ENCODE measurements around the gene STARD9.
"Not testable (repeated sequence)": the region's sequence is repeated elsewhere in the genome, so short reads cannot be mapped to it uniquely, and the experiment has no call there.

The STARD9 gene

DNA sequence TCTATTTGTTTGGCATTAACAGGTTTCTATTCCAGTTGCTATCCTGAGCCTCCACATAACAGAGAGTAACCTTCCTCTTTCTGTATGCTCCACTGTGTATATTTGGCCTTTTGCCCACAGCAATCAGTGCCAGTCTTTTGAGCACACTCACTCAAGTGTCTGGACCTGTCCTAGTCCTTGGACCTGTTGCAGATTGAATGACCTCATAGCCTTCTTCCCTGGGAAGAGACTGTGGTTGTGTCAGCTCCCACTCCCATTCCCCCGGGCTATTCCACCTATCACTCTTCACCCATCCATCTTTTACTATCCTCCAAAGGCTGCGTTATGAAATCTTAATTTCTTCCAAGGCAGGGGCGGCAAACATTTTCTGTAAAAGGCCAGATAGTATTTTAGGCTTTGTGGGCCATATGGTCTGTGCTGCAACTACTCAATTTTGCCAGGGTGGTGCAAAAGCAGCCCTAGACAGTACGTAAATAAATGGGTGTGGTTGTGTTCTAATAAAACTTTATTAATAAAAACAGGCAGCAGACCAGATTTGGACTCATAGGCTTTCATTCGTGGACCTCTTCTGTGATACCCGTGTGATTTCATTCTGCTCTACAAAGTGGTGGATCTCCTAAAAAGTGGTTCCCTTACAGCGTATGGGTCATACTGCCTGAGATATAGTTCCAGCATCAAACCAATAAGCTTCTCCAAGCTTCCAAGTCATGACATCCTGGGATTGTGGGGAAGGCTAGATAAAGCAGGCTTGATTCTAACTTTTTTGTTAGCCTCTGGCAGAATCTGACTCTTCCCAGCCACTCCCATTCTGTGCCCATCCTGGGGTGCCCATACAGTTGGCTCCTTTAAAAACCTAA, 104.1 kb downstream of the STARD9 start:
- no peak overlapping the region for H3K4me3 ChIP-seq (ENCODE audit: low read depth, low read length)
- TF ChIP-seq, protein P1, sequence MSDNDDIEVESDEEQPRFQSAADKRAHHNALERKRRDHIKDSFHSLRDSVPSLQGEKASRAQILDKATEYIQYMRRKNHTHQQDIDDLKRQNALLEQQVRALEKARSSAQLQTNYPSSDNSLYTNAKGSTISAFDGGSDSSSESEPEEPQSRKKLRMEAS (IDR thresholded peaks at IDR 0.05; ENCODE audit: low read depth, low read length) = no peak
- TF ChIP-seq MYC (IDR thresholded peaks at IDR 0.05; ENCODE audit: low read depth, low read length) = no peak
- no peak for TF ChIP-seq POLR2A (IDR thresholded peaks at IDR 0.05; ENCODE audit: extremely low read depth, insufficient read length)
- TF ChIP-seq, protein P2, sequence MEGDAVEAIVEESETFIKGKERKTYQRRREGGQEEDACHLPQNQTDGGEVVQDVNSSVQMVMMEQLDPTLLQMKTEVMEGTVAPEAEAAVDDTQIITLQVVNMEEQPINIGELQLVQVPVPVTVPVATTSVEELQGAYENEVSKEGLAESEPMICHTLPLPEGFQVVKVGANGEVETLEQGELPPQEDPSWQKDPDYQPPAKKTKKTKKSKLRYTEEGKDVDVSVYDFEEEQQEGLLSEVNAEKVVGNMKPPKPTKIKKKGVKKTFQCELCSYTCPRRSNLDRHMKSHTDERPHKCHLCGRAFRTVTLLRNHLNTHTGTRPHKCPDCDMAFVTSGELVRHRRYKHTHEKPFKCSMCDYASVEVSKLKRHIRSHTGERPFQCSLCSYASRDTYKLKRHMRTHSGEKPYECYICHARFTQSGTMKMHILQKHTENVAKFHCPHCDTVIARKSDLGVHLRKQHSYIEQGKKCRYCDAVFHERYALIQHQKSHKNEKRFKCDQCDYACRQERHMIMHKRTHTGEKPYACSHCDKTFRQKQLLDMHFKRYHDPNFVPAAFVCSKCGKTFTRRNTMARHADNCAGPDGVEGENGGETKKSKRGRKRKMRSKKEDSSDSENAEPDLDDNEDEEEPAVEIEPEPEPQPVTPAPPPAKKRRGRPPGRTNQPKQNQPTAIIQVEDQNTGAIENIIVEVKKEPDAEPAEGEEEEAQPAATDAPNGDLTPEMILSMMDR (IDR thresholded peaks at IDR 0.05; ENCODE audit: low read depth, low read length) = no peak
- no peak for DNase-seq (ENCODE audit: low read depth)

DNA sequence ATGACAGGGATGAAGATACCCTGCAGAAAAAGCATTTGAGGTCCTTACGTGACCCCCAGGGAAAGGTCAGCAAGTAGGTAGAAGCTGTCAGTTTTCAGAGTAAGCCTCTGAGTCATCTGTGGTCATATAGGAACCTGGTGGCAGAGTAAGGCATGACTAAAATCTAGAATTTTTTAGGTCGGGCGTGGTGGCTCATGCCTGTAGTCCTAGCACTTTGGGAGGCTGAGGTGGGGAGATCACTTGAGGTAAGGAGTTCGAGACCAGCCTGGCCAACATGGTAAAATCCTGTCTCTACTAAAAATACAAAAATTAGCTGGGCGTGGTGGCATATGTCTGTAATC, 104.7 kb downstream of the STARD9 start:
- peak; percentile 25 for DNase-seq (ENCODE audit: low read depth)
- H3K4me3 ChIP-seq (ENCODE audit: low read depth, low read length) = not testable (repeated sequence)

DNA sequence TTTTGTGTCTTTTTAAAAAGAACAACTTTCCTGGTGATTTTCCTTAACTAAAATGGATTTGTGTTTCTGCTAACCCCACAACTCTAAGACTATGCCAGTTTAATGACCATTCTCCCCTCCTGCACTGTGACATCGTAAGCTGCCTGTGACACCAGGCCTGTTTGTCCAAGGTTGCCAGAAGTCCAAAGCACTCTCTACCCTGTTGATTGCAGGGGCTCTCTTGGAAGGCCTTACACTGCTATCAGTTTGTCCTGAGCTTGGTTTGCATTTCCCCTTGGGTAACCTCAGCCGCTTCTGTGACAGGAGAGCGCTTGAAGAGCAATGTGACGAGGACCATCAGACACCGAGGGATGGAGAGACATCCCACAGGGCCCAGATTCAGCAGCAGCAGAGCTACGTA, 105.7 kb downstream of the STARD9 start:
- H3K4me3 ChIP-seq (ENCODE audit: low read depth, low read length) = no peak overlapping the region
- no peak for TF ChIP-seq MYC (IDR thresholded peaks at IDR 0.05; ENCODE audit: low read depth, low read length)
- no peak for DNase-seq (ENCODE audit: low read depth)

DNA sequence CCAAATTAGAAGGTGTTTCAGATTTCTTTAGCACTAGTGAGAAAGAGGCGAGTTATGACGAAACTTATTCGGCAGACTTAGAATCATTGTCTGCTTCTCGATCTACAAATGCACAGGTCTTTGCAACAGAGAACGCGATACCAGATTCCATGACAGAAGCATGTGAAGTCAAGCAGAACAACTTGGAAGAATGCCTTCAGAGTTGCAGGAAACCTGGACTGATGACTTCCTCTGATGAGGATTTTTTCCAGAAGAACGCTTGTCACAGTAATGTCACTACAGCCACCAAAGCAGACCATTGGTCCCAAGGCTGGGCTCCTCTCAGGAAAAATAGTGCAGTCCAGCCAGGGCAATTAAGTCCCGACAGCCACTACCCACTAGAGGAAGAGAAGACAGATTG, 110.9 kb downstream of the STARD9 start:
- DNase-seq (ENCODE audit: low read depth) = no peak
- TF ChIP-seq, protein P2 (IDR thresholded peaks at IDR 0.05; ENCODE audit: low read depth, low read length) = no peak
- no peak for TF ChIP-seq POLR2A (IDR thresholded peaks at IDR 0.05; ENCODE audit: extremely low read depth, insufficient read length)
- TF ChIP-seq, protein P1 (IDR thresholded peaks at IDR 0.05; ENCODE audit: low read depth, low read length) = no peak
- no peak for TF ChIP-seq MYC (IDR thresholded peaks at IDR 0.05; ENCODE audit: low read depth, low read length)
- H3K4me3 ChIP-seq (ENCODE audit: low read depth, low read length) = no peak overlapping the region

DNA sequence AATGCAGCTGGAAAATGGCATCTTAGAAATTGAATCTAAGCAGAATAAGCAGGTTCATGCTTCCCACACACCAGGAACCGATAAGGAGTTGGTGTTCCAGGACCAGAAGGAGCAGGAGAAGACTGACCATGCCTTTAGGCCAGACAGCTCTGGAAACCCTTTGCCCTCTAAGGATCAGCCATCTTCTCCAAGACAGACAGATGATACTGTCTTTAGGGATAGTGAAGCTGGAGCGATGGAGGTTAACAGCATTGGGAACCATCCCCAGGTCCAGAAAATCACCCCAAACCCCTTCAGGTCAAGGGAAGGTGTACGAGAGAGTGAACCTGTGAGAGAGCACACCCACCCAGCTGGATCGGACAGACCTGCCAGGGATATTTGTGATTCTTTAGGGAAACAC, 112.3 kb downstream of the STARD9 start:
- DNase-seq (ENCODE audit: low read depth) = no peak
- TF ChIP-seq, protein P1 (IDR thresholded peaks at IDR 0.05; ENCODE audit: low read depth, low read length) = no peak
- TF ChIP-seq MYC (IDR thresholded peaks at IDR 0.05; ENCODE audit: low read depth, low read length) = no peak
- TF ChIP-seq, protein P2 (IDR thresholded peaks at IDR 0.05; ENCODE audit: low read depth, low read length) = no peak
- no peak overlapping the region for H3K4me3 ChIP-seq (ENCODE audit: low read depth, low read length)

DNA sequence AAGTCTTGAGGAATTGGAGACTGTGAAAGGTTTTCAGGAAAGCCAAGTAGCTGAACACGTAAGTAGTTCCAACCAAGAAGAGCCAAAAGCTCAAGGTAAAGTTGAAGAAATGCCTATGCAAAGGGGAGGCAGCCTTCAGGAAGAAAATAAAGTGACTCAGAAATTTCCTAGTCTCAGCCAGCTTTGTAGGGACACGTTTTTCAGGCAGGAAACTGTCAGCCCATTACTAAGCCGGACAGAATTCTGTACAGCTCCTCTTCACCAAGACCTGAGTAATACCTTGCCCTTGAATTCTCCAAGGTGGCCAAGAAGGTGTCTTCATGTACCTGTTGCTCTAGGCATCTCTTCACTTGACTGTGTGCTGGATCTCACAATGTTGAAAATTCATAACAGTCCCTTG, 112.9 kb downstream of the STARD9 start:
- H3K4me3 ChIP-seq (ENCODE audit: low read depth, low read length) = no peak overlapping the region
- TF ChIP-seq MYC (IDR thresholded peaks at IDR 0.05; ENCODE audit: low read depth, low read length) = no peak
- no peak for DNase-seq (ENCODE audit: low read depth)

DNA sequence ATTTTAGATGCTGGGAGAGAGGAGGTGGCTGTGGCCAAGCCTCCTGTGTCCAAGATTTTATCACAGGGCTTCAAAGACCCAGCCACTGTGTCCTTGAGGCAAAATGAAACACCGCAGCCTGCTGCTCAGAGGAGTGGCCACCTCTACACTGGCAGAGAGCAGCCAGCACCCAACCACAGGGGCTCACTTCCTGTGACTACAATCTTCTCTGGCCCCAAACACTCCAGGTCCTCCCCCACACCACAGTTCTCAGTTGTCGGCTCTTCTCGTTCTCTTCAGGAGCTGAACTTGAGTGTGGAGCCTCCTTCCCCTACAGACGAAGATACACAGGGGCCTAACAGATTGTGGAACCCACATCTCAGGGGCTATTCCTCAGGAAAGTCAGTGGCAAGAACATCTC, 115.9 kb downstream of the STARD9 start:
- TF ChIP-seq MYC (IDR thresholded peaks at IDR 0.05; ENCODE audit: low read depth, low read length) (peak; percentile 73), POLR2A (IDR thresholded peaks at IDR 0.05; ENCODE audit: extremely low read depth, insufficient read length) (peak; percentile 33)
- TF ChIP-seq, protein P1 (IDR thresholded peaks at IDR 0.05; ENCODE audit: low read depth, low read length) = peak; percentile 70
- TF ChIP-seq, protein P2 (IDR thresholded peaks at IDR 0.05; ENCODE audit: low read depth, low read length) = no peak
- DNase-seq (ENCODE audit: low read depth) = peak; percentile 90
- H3K4me3 ChIP-seq (ENCODE audit: low read depth, low read length) = no peak overlapping the region
